H1 (cell line): Measurements from ENCODE around the gene OR2L8. TPM values are rescaled to one million over a fixed set of nuclear protein-coding genes. Genes with fewer than 3 reads are reported as not detected.

Source experiments
- CTCF ChIA-PET: fragments of 300-600 bp; sonication (Branson Sonifier 250); formaldehyde crosslinking; loops from one replicate; lab custom pipeline; 2021; ENCODE audit not compliant: partially characterized antibody; lab: Charles Lee
- POLR2A ChIA-PET: fragments of 300-600 bp; sonication (Branson Sonifier 250); formaldehyde crosslinking; loops from one replicate; lab custom pipeline; 2021; ENCODE audit warnings: inconsistent platforms; ENCODE audit not compliant: partially characterized antibody; lab: Charles Lee
- DNase-seq, 2 experiments: peaks; one replicate each; pipeline versions ENCODE4 v3.0.0 to v3.0.0-alpha.2; 2010 to 2022; ENCODE audit warnings: low spot score in 2 of 2, low read depth in 1 of 2, mixed read lengths in 1 of 2
- FAIRE-seq: peaks from 2 replicates; lab custom pipeline; 2011; peaks lifted over from hg19 to GRCh38; lab: Jason Lieb, UNC
- H2AFZ ChIP-seq: 2 replicates; pipeline ENCODE4 v1.8.1; 2012; ENCODE audit warnings: low read length, inconsistent platforms
- H2AK5ac ChIP-seq: 2 replicates; pipeline ENCODE4 v1.6.1; 2013; ENCODE audit warnings: low read depth, low read length
- H2BK120ac ChIP-seq: replicated peaks from 2 replicates; pipeline ENCODE3; 2013; ENCODE audit warnings: low read depth, low read length, inconsistent platforms
- H2BK12ac ChIP-seq: 2 replicates; pipeline ENCODE4 v1.6.1; 2013; ENCODE audit warnings: low read depth, low read length
- H2BK15ac ChIP-seq: 2 replicates; pipeline ENCODE4 v1.6.1; 2013; ENCODE audit warnings: low read length
- H2BK20ac ChIP-seq: 2 replicates; pipeline ENCODE4 v1.6.1; 2013; ENCODE audit warnings: low read length
- H2BK5ac ChIP-seq: 2 replicates; pipeline ENCODE4 v1.6.1; 2013; ENCODE audit warnings: low read depth, low read length
- H3K14ac ChIP-seq: 2 replicates; pipeline ENCODE4 v1.6.1; 2013; ENCODE audit warnings: inconsistent platforms; ENCODE audit not compliant: insufficient read length
- H3K18ac ChIP-seq: 2 replicates; pipeline ENCODE4 v1.6.1; 2013; ENCODE audit warnings: low read length; ENCODE audit errors: extremely low read depth
- H3K23ac ChIP-seq: 2 replicates; pipeline ENCODE4 v1.6.1; 2013; ENCODE audit warnings: inconsistent platforms; ENCODE audit not compliant: insufficient read length
- H3K23me2 ChIP-seq: 2 replicates; pipeline ENCODE4 v1.6.1; 2013; ENCODE audit warnings: low read depth, low read length
- H3K27ac ChIP-seq: 2 replicates; pipeline ENCODE4 v1.6.1; 2011; ENCODE audit warnings: low read depth, low read length, inconsistent platforms
- H3K27me3 ChIP-seq, 4 experiments: replicated peaks in 1 of 4; 1 replicate in 1 of 4; 2 replicates in 3 of 4; pipeline versions ENCODE4 v1.6.1 to v1.8.1; 2011 to 2013; ENCODE audit warnings: low read length in 3 of 4, mild to moderate bottlenecking in 3 of 4, inconsistent platforms in 2 of 4, mixed read lengths in 2 of 4, moderate library complexity in 1 of 4; ENCODE audit not compliant: control insufficient read depth in 3 of 4, insufficient read depth in 3 of 4; ENCODE audit errors: extremely low read depth in 1 of 4
- H3K36me3 ChIP-seq, 4 experiments: 2 replicates each; pipeline versions ENCODE4 v1.6.1 to v1.8.1; 2011 to 2013; ENCODE audit warnings: mild to moderate bottlenecking in 4 of 4, low read length in 3 of 4, moderate library complexity in 2 of 4, control low read depth in 1 of 4, inconsistent platforms in 1 of 4; ENCODE audit not compliant: insufficient read depth in 4 of 4, control insufficient read depth in 2 of 4
- H3K4ac ChIP-seq: replicated peaks from 2 replicates; pipeline ENCODE3; 2013; ENCODE audit warnings: low read length, low read depth, mixed read lengths, inconsistent platforms; ENCODE audit not compliant: insufficient read length
- H3K4me1 ChIP-seq, 4 experiments: replicated peaks in 1 of 4; 1 replicate in 1 of 4; 2 replicates in 3 of 4; pipeline versions ENCODE4 v1.6.1 to v1.8.1; 2011 to 2013; ENCODE audit warnings: low read length in 3 of 4, inconsistent platforms in 2 of 4, mixed read lengths in 1 of 4; ENCODE audit not compliant: insufficient read depth in 4 of 4, control insufficient read depth in 3 of 4
- H3K4me2 ChIP-seq, 2 experiments: 2 replicates each; pipeline versions ENCODE4 v1.6.1 to v1.8.1; 2011 to 2013; ENCODE audit warnings: low read depth in 2 of 2, low read length in 2 of 2, control low read depth in 1 of 2, inconsistent platforms in 1 of 2, mild to moderate bottlenecking in 1 of 2; ENCODE audit not compliant: insufficient read depth in 1 of 2
- H3K4me3 ChIP-seq, 4 experiments: fragments of 200-600, 300-600 bp in 1 of 4; sonication (generic), shearing (Covaris generic), sonication (Bioruptor Twin) in 1 of 4; 2 replicates each; pipeline versions ENCODE4 v1.5.1 to v1.8.1; 2011 to 2016; ENCODE audit warnings: low read length in 4 of 4, low read depth in 3 of 4, control low read depth in 2 of 4, inconsistent platforms in 2 of 4, mild to moderate bottlenecking in 2 of 4, mixed read lengths in 1 of 4, moderate library complexity in 1 of 4; ENCODE audit not compliant: insufficient read depth in 2 of 4; ENCODE audit errors: extremely low read depth in 1 of 4
- H3K56ac ChIP-seq: replicated peaks from 2 replicates; pipeline ENCODE3; 2013; ENCODE audit warnings: low read depth, mild to moderate bottlenecking, mixed read lengths, low read length, inconsistent platforms; ENCODE audit not compliant: insufficient read length
- H3K79me1 ChIP-seq: 2 replicates; pipeline ENCODE4 v1.6.1; 2013; ENCODE audit warnings: low read depth, low read length, control low read depth
- H3K79me2 ChIP-seq, 2 experiments: 2 replicates each; pipeline versions ENCODE4 v1.6.1 to v1.8.1; 2012 to 2013; ENCODE audit warnings: low read length in 2 of 2, mild to moderate bottlenecking in 2 of 2, inconsistent platforms in 1 of 2; ENCODE audit not compliant: insufficient read depth in 2 of 2, control insufficient read depth in 1 of 2
- H3K9ac ChIP-seq, 4 experiments: replicated peaks in 1 of 4; 1 replicate in 1 of 4; 2 replicates in 3 of 4; pipeline versions ENCODE4 v1.6.1 to v1.8.1; 2011 to 2013; ENCODE audit warnings: low read depth in 3 of 4, low read length in 3 of 4, control low read depth in 2 of 4, mild to moderate bottlenecking in 2 of 4, moderate library complexity in 2 of 4, inconsistent platforms in 1 of 4; ENCODE audit errors: extremely low read depth in 1 of 4
- H3K9me3 ChIP-seq, 2 experiments: 2 replicates each; pipeline versions ENCODE4 v1.6.1 to v1.8.1; 2012 to 2013; ENCODE audit warnings: mild to moderate bottlenecking in 2 of 2, moderate library complexity in 2 of 2, control low read depth in 1 of 2, inconsistent platforms in 1 of 2, low read depth in 1 of 2, low read length in 1 of 2, mixed read lengths in 1 of 2; ENCODE audit not compliant: insufficient read depth in 2 of 2
- H4K20me1 ChIP-seq, 2 experiments: replicated peaks in 1 of 2; 2 replicates each; pipeline versions ENCODE3 to v1.8.1; 2011 to 2013; ENCODE audit warnings: inconsistent platforms in 2 of 2, low read length in 2 of 2, mild to moderate bottlenecking in 1 of 2; ENCODE audit not compliant: insufficient read depth in 2 of 2, control insufficient read depth in 1 of 2
- H4K5ac ChIP-seq: 2 replicates; pipeline ENCODE4 v1.6.1; 2013; ENCODE audit warnings: low read length, low read depth, mixed read lengths, inconsistent platforms; ENCODE audit not compliant: insufficient read length
- H4K8ac ChIP-seq: 2 replicates; pipeline ENCODE4 v1.8.0; 2013; ENCODE audit warnings: mild to moderate bottlenecking, moderate library complexity, low read length, inconsistent platforms; ENCODE audit not compliant: insufficient read depth; ENCODE audit errors: extremely low read depth
- H4K91ac ChIP-seq: replicated peaks from 2 replicates; pipeline ENCODE3; 2013; ENCODE audit warnings: low read length, mixed read lengths, inconsistent platforms; ENCODE audit not compliant: insufficient read length
- BACH1 ChIP-seq: IDR thresholded peaks from 2 replicates; pipeline ENCODE4 v1.6.1; 2012; ENCODE audit warnings: low read length, improper control_type of control experiment
- BRCA1 ChIP-seq: IDR thresholded peaks from 2 replicates; pipeline ENCODE4 v1.6.1; 2012; ENCODE audit warnings: low read depth, low read length, improper control_type of control experiment
- CBX8 ChIP-seq: fragments of 300-800, 300-1000 bp; sonication (generic); IDR thresholded peaks from 2 replicates; pipeline ENCODE4 v1.7.1; 2016; ENCODE audit warnings: low read depth, low read length, borderline replicate concordance
- CEBPB ChIP-seq: IDR thresholded peaks from 2 replicates; pipeline ENCODE4 v1.6.1; 2012; ENCODE audit warnings: low read depth, low read length
- E2F6 ChIP-seq: IDR thresholded peaks from 2 replicates; pipeline ENCODE4 v1.6.1; 2012; ENCODE audit warnings: inconsistent platforms
- EGR1 ChIP-seq: IDR thresholded peaks from 2 replicates; pipeline ENCODE4 v1.6.1; 2011; ENCODE audit warnings: low read depth, low read length, borderline replicate concordance
- FOSL1 ChIP-seq: IDR thresholded peaks from 2 replicates; pipeline ENCODE4 v1.6.1; 2011; ENCODE audit warnings: mild to moderate bottlenecking, low read depth, low read length, moderate library complexity; ENCODE audit not compliant: insufficient read depth
- KDM1A ChIP-seq: fragments of 200-600, 300-600 bp; sonication (generic); IDR thresholded peaks from 2 replicates; pipeline ENCODE4 v1.7.1; 2016; ENCODE audit warnings: mild to moderate bottlenecking, low read length, borderline replicate concordance
- POLR2A ChIP-seq, 2 experiments: IDR thresholded peaks; 1 replicate in 1 of 2; 2 replicates in 1 of 2; pipeline ENCODE4 v1.6.1; 2011; ENCODE audit warnings: low read depth in 2 of 2, low read length in 2 of 2, mild to moderate bottlenecking in 2 of 2; ENCODE audit errors: control extremely low read depth in 1 of 2
- POU5F1 ChIP-seq: IDR thresholded peaks from 2 replicates; pipeline ENCODE4 v1.6.1; 2011; ENCODE audit warnings: low read depth, mild to moderate bottlenecking, low read length, moderate library complexity
- RXRA ChIP-seq: IDR thresholded peaks from 2 replicates; pipeline ENCODE4 v1.6.1; 2011; ENCODE audit warnings: low read depth, mild to moderate bottlenecking, low read length, moderate library complexity; ENCODE audit not compliant: insufficient read depth
- SIRT6 ChIP-seq: IDR thresholded peaks from one replicate; pipeline ENCODE4 v1.7.1; 2012; ENCODE audit warnings: low read length, inconsistent platforms
- SIX5 ChIP-seq: IDR thresholded peaks from 2 replicates; pipeline ENCODE4 v1.6.1; 2011; ENCODE audit warnings: mild to moderate bottlenecking, low read depth, low read length
- SP2 ChIP-seq: IDR thresholded peaks from 2 replicates; pipeline ENCODE4 v1.6.1; 2012; ENCODE audit warnings: mild to moderate bottlenecking, low read length, inconsistent platforms
- TAF1 ChIP-seq: IDR thresholded peaks from 2 replicates; pipeline ENCODE4 v1.6.1; 2011; ENCODE audit warnings: mild to moderate bottlenecking, low read depth, low read length
- TBP ChIP-seq: IDR thresholded peaks from 2 replicates; pipeline ENCODE4 v1.6.1; 2011; ENCODE audit warnings: low read depth, low read length, improper control_type of control experiment
- YY1 ChIP-seq: IDR thresholded peaks from 2 replicates; pipeline ENCODE4 v1.6.1; 2011; ENCODE audit warnings: low read depth, mild to moderate bottlenecking, low read length
- WGBS, 2 experiments: shearing (Covaris generic) in 1 of 2; methylation state at CpG; one replicate each; pipeline versions ENCODE4 v1.1.6 to v1.1.7; 2013 to 2015; ENCODE audit warnings: low lambda C conversion rate in 2 of 2, mixed read lengths in 2 of 2, inconsistent platforms in 1 of 2, low coverage in 1 of 2, missing lambda C conversion rate in 1 of 2; ENCODE audit not compliant: insufficient replicate concordance in 2 of 2, insufficient coverage in 1 of 2, insufficient read length in 1 of 2; ENCODE audit errors: extremely low coverage in 1 of 2, missing lambda C conversion rate in 1 of 2; 5-methylcytosine and 5-hydroxymethylcytosine counted together
- polyA plus RNA-seq, 7 experiments: library from polyadenylated mRNA; depleted of rRNA in 3 of 7; stranded (reverse) in 5 of 7; unstranded in 2 of 7; fragments of >200 nt in 5 of 7; fragments of 200-250 nt in 2 of 7; gene quantifications; 1 replicate in 5 of 7; 2 replicates in 1 of 7; 4 replicates in 1 of 7; pipeline versions ENCODE4 v1.2.1 to v1.2.3, GENCODE V29; 2011 to 2013; ENCODE audit warnings: missing spikeins in 2 of 7, mixed read lengths in 2 of 7
- total RNA-seq: library from RNA; stranded (reverse); fragmentation: NEBNext Ultra II Directional; extraction: Animal tissue kit (Norgen Biotek cat#: 25700); gene quantifications from 2 replicates; pipeline ENCODE4 v1.2.1, GENCODE V29; 2021

The OR2L8 gene
- total and polyA plus RNA-seq, 2 of the 8 experiments (the other 6 are each of a cell fraction or from before 2014, with no cell fraction given): not detected

GRCh38 chr1:247961791-247962190 is 13.1 kb downstream of the OR2L8 start:
- Histone ChIP-seq H3K23ac (no peak overlapping the region), H3K23me2 (no peaks in the 10 kb centered on the region), H2BK20ac (no peak overlapping the region), H3K14ac (no peak overlapping the region), H3K79me1 (no peaks in the 10 kb centered on the region), H3K79me2 (no peaks in the 10 kb centered on the region), H3K36me3 (no peaks in the 10 kb centered on the region), H4K20me1 (no peaks in the 10 kb centered on the region), H4K5ac (no peak overlapping the region), H3K18ac (no peak overlapping the region), H2BK5ac (no peak overlapping the region), H3K4me3 (no peak overlapping the region), H2AFZ (no peak overlapping the region), H3K56ac (no peak overlapping the region), H2AK5ac (no peak overlapping the region), H4K91ac (no peak overlapping the region), H4K8ac (no peak overlapping the region), H3K27me3 (no peaks in the 10 kb centered on the region), H3K9ac (no peak overlapping the region), H3K9me3 (peaks cover 31 to 40% of the 10 kb centered on the region in 2 experiments), H3K27ac (no peak overlapping the region), H2BK120ac (no peak overlapping the region), H2BK12ac (no peak overlapping the region), H3K4me1 (no peaks in the 10 kb centered on the region), H2BK15ac (no peak overlapping the region), H3K4me2 (no peak overlapping the region), H3K4ac (no peak overlapping the region)
- POLR2A ChIA-PET: no interaction called here
- FAIRE-seq (no peak), DNase-seq (no peak)
- TF ChIP-seq SP2 (no peak), EGR1 (no peak), RXRA (no peak), TAF1 (no peak), CEBPB (no peak), POLR2A (IDR thresholded peaks at IDR 0.05; ENCODE audit: control extremely low read depth in 1 of 2, low read depth in 2 of 2, low read length in 2 of 2) (no peak), FOSL1 (no peak), E2F6 (no peak), SIRT6 (no peak), YY1 (no peak), TBP (no peak), SIX5 (no peak), BRCA1 (no peak), CBX8 (no peak), BACH1 (no peak), KDM1A (no peak), POU5F1 (no peak)
- CTCF ChIA-PET: no interaction called here
- WGBS, 2 experiments: 35% methylated on average over 3 of the region's 3 CpGs; no CpG with 5 or more reads in 1 of the 2 experiments
